GM13976 (cell line): ENCODE data around the gene COQ5.

Experiments used
- DNase-seq: peaks from one replicate; pipeline ENCODE4 v3.0.0; 2012; ENCODE audit warnings: low spot score
- CTCF ChIP-seq: IDR thresholded peaks from 2 replicates; pipeline ENCODE4 v1.5.1; 2012; ENCODE audit warnings: borderline replicate concordance, mild to moderate bottlenecking; ENCODE audit not compliant: insufficient read depth; ENCODE audit errors: extremely low read depth, missing control alignments, control extremely low read depth
- in situ Hi-C: fragments of 300-500 bp; cut with MboI; formaldehyde crosslinking; loops from one replicate; pipeline ENCODE4 v1.12.0; 2022; ENCODE audit warnings: low sequenced_read_pairs, mixed read lengths, inconsistent platforms; ENCODE audit not compliant: unreplicated experiment

COQ5 gene

GRCh38 chr12:120460157-120460556 is 68.8 kb downstream of the COQ5 start:
- DNase-seq: no peak
- no peak for TF ChIP-seq CTCF
- in situ Hi-C loops: no loop called here

- DNase-seq: no peak
- TF ChIP-seq CTCF: no peak
- in situ Hi-C loops: no loop called here
These were observed 71.8 kb downstream of the COQ5 start for GRCh38 chr12:120457133-120457532.

GRCh38 chr12:120455302-120455701 is 73.7 kb downstream of the COQ5 start:
- DNase-seq: no peak
- TF ChIP-seq CTCF: no peak
- in situ Hi-C loops: no loop called here

- peak; percentile 11 for TF ChIP-seq CTCF
- DNase-seq: peak; percentile 60
- in situ Hi-C loops: no loop called here
These were observed 75.0 kb downstream of the COQ5 start for GRCh38 chr12:120453977-120454376.
